Measurements from ENCODE around the gene RSAD2.
"Not testable (repeated sequence)": the region's sequence is repeated elsewhere in the genome, so short reads cannot be mapped to it uniquely, and the experiment has no call there.

Gene RSAD2

DNA sequence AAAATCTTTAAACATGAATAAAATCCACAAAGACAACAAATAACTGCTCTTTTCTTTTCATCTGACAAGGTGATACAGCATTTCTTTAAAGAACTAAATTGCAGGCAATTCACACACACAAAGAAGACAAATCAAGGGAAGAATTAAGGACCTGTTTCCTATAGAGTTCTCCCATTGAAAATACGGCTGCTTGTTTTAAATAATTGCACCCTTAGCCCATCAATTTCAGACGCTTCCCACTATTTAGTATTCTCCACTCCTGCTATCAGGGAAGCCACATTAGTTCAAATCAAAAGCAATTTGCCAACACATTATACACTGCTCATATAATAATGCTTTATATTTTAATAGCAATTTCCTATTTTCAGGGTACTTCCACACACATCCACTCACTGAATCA lies 23.2 kb upstream of the RSAD2 start:
- DNase-seq (ENCODE audit: extremely low read depth, low read depth) = no peak
- TF ChIP-seq, protein P1, sequence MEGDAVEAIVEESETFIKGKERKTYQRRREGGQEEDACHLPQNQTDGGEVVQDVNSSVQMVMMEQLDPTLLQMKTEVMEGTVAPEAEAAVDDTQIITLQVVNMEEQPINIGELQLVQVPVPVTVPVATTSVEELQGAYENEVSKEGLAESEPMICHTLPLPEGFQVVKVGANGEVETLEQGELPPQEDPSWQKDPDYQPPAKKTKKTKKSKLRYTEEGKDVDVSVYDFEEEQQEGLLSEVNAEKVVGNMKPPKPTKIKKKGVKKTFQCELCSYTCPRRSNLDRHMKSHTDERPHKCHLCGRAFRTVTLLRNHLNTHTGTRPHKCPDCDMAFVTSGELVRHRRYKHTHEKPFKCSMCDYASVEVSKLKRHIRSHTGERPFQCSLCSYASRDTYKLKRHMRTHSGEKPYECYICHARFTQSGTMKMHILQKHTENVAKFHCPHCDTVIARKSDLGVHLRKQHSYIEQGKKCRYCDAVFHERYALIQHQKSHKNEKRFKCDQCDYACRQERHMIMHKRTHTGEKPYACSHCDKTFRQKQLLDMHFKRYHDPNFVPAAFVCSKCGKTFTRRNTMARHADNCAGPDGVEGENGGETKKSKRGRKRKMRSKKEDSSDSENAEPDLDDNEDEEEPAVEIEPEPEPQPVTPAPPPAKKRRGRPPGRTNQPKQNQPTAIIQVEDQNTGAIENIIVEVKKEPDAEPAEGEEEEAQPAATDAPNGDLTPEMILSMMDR (IDR thresholded peaks at IDR 0.05; ENCODE audit: low read depth, low read length) = no peak

GRCh38 chr2:6855860-6856547 lies 21.6 kb upstream of the RSAD2 start:
- TF ChIP-seq, protein P1 (IDR thresholded peaks at IDR 0.05; ENCODE audit: low read depth, low read length) = no peak
- DNase-seq (ENCODE audit: extremely low read depth, low read depth) = no peak

- no peak for DNase-seq (ENCODE audit: extremely low read depth, low read depth)
These were observed 21.0 kb upstream of the RSAD2 start for GRCh38 chr2:6856548-6856920.

DNA sequence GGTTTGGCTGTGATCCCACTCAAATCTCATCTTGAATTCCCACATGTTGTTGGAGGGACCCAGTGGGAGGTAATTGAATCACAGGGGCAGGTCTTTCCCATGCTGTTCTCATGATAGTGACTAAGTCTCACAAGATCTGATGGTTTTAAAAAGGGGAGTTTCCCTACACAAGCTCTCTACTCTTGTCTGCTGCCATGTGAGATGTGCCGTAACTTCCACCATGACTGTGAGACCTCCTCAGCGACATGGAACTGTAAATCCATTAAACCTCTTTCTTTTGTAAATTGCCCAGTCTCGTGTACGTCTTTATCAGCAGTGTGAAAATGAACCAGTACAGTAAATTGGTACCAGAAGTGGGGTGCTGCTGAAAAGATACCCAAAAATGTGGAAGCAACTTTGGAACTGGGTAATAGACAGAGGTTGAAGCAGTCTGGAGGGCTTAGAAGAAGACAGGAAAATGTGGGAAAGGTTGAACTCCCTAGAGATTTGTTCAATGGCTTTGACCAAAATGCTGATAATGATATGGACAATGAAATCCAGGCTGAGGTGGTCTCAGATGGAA lies 19.0 kb upstream of the RSAD2 start:
- not testable (repeated sequence) for DNase-seq (ENCODE audit: extremely low read depth, low read depth)

More at GRCh38 chr2:6856548-6856920, 21.0 kb upstream of the RSAD2 start:
- TF ChIP-seq, protein P1 (IDR thresholded peaks at IDR 0.05; ENCODE audit: low read depth, low read length) = no peak

GRCh38 chr2:6860296-6860695 lies 17.3 kb upstream of the RSAD2 start:
- DNase-seq (ENCODE audit: extremely low read depth, low read depth) = no peak
- TF ChIP-seq, protein P1 (IDR thresholded peaks at IDR 0.05; ENCODE audit: low read depth, low read length) = no peak

GRCh38 chr2:6863792-6864191 lies 13.8 kb upstream of the RSAD2 start:
- TF ChIP-seq, protein P1 (IDR thresholded peaks at IDR 0.05; ENCODE audit: low read depth, low read length) = no peak
- DNase-seq (ENCODE audit: extremely low read depth, low read depth) = no peak

- DNase-seq (ENCODE audit: extremely low read depth, low read depth) = no peak
- TF ChIP-seq, protein P1 (IDR thresholded peaks at IDR 0.05; ENCODE audit: low read depth, low read length) = no peak
These were observed 13.3 kb upstream of the RSAD2 start for GRCh38 chr2:6864231-6864754.
